HepG2 (cell line): ENCODE results near the gene PTK7. TPM values are rescaled to one million over a fixed set of nuclear protein-coding genes. Genes with fewer than 3 reads are reported as not detected.

Experiments
- ARHGAP35 ChIP-seq: sonication (generic); formaldehyde crosslinking; IDR thresholded peaks from 2 replicates; pipeline ENCODE4 v1.9.0; 2022; ENCODE audit warnings: mild to moderate bottlenecking, inconsistent platforms, moderate library complexity, missing genetic modification reagents, borderline replicate concordance
- ARNTL ChIP-seq: sonication (generic); formaldehyde crosslinking; IDR thresholded peaks from 2 replicates; pipeline ENCODE4 v1.4.0; 2020; ENCODE audit warnings: mild to moderate bottlenecking, missing genetic modification reagents
- CENPT ChIP-seq: sonication (generic); formaldehyde crosslinking; IDR thresholded peaks from 2 replicates; pipeline ENCODE4 v1.8.0; 2022; ENCODE audit warnings: low read depth, mild to moderate bottlenecking, moderate library complexity, missing genetic modification reagents
- KDM5A ChIP-seq: fragments of 200-600 bp; sonication (generic); IDR thresholded peaks from 2 replicates; pipeline ENCODE4 v1.7.0; 2018; ENCODE audit warnings: antibody characterized with exemption, mild to moderate bottlenecking, low read length, borderline replicate concordance
- KLF13 ChIP-seq: sonication (generic); formaldehyde crosslinking; IDR thresholded peaks from 2 replicates; pipeline ENCODE4 v1.4.0; 2020; ENCODE audit warnings: mild to moderate bottlenecking, missing genetic modification reagents
- KMT2A ChIP-seq: sonication (generic); formaldehyde crosslinking; IDR thresholded peaks from 2 replicates; pipeline ENCODE4 v1.4.0; 2020; ENCODE audit warnings: missing genetic modification reagents
- NRL ChIP-seq: sonication (generic); formaldehyde crosslinking; IDR thresholded peaks from 2 replicates; pipeline ENCODE4 v1.5.0; 2020; ENCODE audit warnings: missing genetic modification reagents, mild to moderate bottlenecking, moderate library complexity, borderline replicate concordance
- TCF7 ChIP-seq: sonication (generic); IDR thresholded peaks from 2 replicates; pipeline ENCODE4 v1.6.1; 2016; ENCODE audit warnings: antibody characterized with exemption, low read depth
- THAP9 ChIP-seq: sonication (generic); formaldehyde crosslinking; IDR thresholded peaks from 2 replicates; pipeline ENCODE4; 2020; ENCODE audit warnings: missing genetic modification reagents, mild to moderate bottlenecking, borderline replicate concordance
- TRAFD1 ChIP-seq: sonication (generic); formaldehyde crosslinking; IDR thresholded peaks from 2 replicates; pipeline ENCODE4 v1.5.1; 2020; ENCODE audit warnings: missing genetic modification reagents, mild to moderate bottlenecking, borderline replicate concordance
- ZKSCAN1 ChIP-seq: fragments of 150-350 bp; IDR thresholded peaks from 2 replicates; pipeline ENCODE4 v1.6.1; 2014; ENCODE audit warnings: low read length
- ZNF317 ChIP-seq: sonication (generic); formaldehyde crosslinking; IDR thresholded peaks from 2 replicates; pipeline ENCODE4 v1.5.0; 2020; ENCODE audit warnings: mild to moderate bottlenecking, missing genetic modification reagents
- ZNF33A ChIP-seq: sonication (generic); formaldehyde crosslinking; IDR thresholded peaks from 2 replicates; pipeline ENCODE4 v1.5.1; 2020; ENCODE audit warnings: missing genetic modification reagents, mild to moderate bottlenecking, moderate library complexity, borderline replicate concordance
- ZNF362 ChIP-seq: sonication (generic); formaldehyde crosslinking; IDR thresholded peaks from 2 replicates; pipeline ENCODE4 v1.4.0; 2020; ENCODE audit warnings: missing genetic modification reagents, mild to moderate bottlenecking, borderline replicate concordance
- ZNF367 ChIP-seq: sonication (generic); formaldehyde crosslinking; IDR thresholded peaks from 2 replicates; pipeline ENCODE4 v1.4.0; 2020; ENCODE audit warnings: missing genetic modification reagents, borderline replicate concordance
- ZNF567 ChIP-seq: sonication (generic); formaldehyde crosslinking; IDR thresholded peaks from 2 replicates; pipeline ENCODE4 v1.8.1; 2023; ENCODE audit warnings: mild to moderate bottlenecking, missing genetic modification reagents, borderline replicate concordance
- ZZZ3 ChIP-seq: sonication (generic); formaldehyde crosslinking; IDR thresholded peaks from 2 replicates; pipeline ENCODE4 v1.4.0; 2020; ENCODE audit warnings: missing genetic modification reagents, mild to moderate bottlenecking, borderline replicate concordance
- polyA plus RNA-seq, 8 experiments: library from polyadenylated mRNA; depleted of rRNA in 3 of 8; stranded (reverse) in 7 of 8; unstranded in 1 of 8; fragments of >200 nt; fragmentation: Illumina TruSeq in 4 of 8; extraction: Trizol in 4 of 8; gene quantifications; 2 replicates each; pipeline versions ENCODE4 v1.2.1 to v1.2.3, GENCODE V29; 2011 to 2016; ENCODE audit warnings: low read depth in 4 of 8, missing spikeins in 1 of 8, mixed read lengths in 1 of 8; ENCODE audit not compliant: insufficient read depth in 1 of 8
- total RNA-seq, 5 experiments: library from RNA; depleted of rRNA; stranded (reverse); fragments of >200 nt; fragmentation: Illumina TruSeq; extraction: Trizol; gene quantifications; 2 replicates each; pipeline ENCODE4 v1.2.3, GENCODE V29; 2016; ENCODE audit warnings: low read depth in 1 of 5
- TF ChIP-seq, protein P1 (sequence below): sonication (generic); formaldehyde crosslinking; IDR thresholded peaks from 2 replicates; pipeline ENCODE4 v1.4.0; 2020; ENCODE audit warnings: missing genetic modification reagents, borderline replicate concordance

Gene PTK7
- total and polyA plus RNA-seq, 2 of the 13 experiments (the other 11 are each of a cell fraction or from before 2014, with no cell fraction given), result 98.5 to 99.8 TPM

- TF ChIP-seq ZNF362 (CRISPR knock-in tag) (0 out of 2 replicates have a peak, but pooled peaks have one; percentile 26), NRL (CRISPR knock-in tag) (peak; percentile 74; the same call in 1 of the 2 replicates), ARHGAP35 (CRISPR knock-in tag) (no peak), TCF7 (peak; percentile 5; the same call in 1 of the 2 replicates), CENPT (CRISPR knock-in tag) (no peak), TRAFD1 (peak; percentile 52; the same call in 1 of the 2 replicates), KDM5A (peak; percentile 99), ZKSCAN1 (peak; percentile 39; the same call in 1 of the 2 replicates), ZNF567 (0 out of 2 replicates have a peak, but pooled peaks have one; percentile 38), ZNF33A (CRISPR knock-in tag) (peak; percentile 49; the same call in 1 of the 2 replicates), KLF13 (CRISPR knock-in tag) (peak; percentile 65; the same call in 1 of the 2 replicates), THAP9 (CRISPR knock-in tag) (peak; percentile 96), ZNF317 (CRISPR knock-in tag) (peak; percentile 46), KMT2A (CRISPR knock-in tag) (peak; percentile 95), ZZZ3 (peak; percentile 56; the same call in 1 of the 2 replicates), ARNTL (CRISPR knock-in tag) (no peak; the same call in 1 of the 2 replicates), ZNF367 (CRISPR knock-in tag) (peak; percentile 68; the same call in 1 of the 2 replicates)
- TF ChIP-seq, protein P1, sequence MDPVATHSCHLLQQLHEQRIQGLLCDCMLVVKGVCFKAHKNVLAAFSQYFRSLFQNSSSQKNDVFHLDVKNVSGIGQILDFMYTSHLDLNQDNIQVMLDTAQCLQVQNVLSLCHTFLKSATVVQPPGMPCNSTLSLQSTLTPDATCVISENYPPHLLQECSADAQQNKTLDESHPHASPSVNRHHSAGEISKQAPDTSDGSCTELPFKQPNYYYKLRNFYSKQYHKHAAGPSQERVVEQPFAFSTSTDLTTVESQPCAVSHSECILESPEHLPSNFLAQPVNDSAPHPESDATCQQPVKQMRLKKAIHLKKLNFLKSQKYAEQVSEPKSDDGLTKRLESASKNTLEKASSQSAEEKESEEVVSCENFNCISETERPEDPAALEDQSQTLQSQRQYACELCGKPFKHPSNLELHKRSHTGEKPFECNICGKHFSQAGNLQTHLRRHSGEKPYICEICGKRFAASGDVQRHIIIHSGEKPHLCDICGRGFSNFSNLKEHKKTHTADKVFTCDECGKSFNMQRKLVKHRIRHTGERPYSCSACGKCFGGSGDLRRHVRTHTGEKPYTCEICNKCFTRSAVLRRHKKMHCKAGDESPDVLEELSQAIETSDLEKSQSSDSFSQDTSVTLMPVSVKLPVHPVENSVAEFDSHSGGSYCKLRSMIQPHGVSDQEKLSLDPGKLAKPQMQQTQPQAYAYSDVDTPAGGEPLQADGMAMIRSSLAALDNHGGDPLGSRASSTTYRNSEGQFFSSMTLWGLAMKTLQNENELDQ, result no peak
These were observed 16.7 kb upstream of the PTK7 start, which contains the start of the genes KLC4 and MRPL2 (continued) for GRCh38 chr6:43059168-43060033.
